Upper lobe of left lung (tissue), 6 donors: ENCODE results near the gene PADI4. TPM values are rescaled to one million over a fixed set of nuclear protein-coding genes. Genes with fewer than 3 reads are reported as not detected.
"Not testable (repeated sequence)": the region's sequence is repeated elsewhere in the genome, so short reads cannot be mapped to it uniquely, and the experiment has no call there.

Experiments used
- ATAC-seq, 2 donors: fragments of 200-7000 bp; cut with Tn5 transposase; one replicate each; pipeline ENCODE4 v1.9.1; 2022; ENCODE audit warnings: mild to moderate bottlenecking in 2 of 2, moderate library complexity in 2 of 2; ENCODE audit not compliant: low FRiP score in 2 of 2
- DNase-seq, 2 donors: peaks; one replicate each; pipeline ENCODE4 v3.0.0-alpha.2; 2019 to 2020
- H3K27ac ChIP-seq, 4 donors: fragments of 200-600 bp; sonication (generic); one replicate each; pipeline ENCODE4 v1.5.1; 2016 to 2019
- H3K27me3 ChIP-seq, 4 donors: fragments of 200-600 bp; sonication (generic); one replicate each; pipeline ENCODE4 v1.5.1; 2017 to 2019
- H3K36me3 ChIP-seq, 4 donors: fragments of 200-600 bp; sonication (generic); one replicate each; pipeline ENCODE4 v1.5.1; 2016 to 2019
- H3K4me1 ChIP-seq, 4 donors: fragments of 200-600 bp; sonication (generic); one replicate each; pipeline ENCODE4 v1.5.1; 2018 to 2019
- H3K4me3 ChIP-seq, 4 donors: fragments of 200-600 bp; sonication (generic); one replicate each; pipeline ENCODE4 v1.5.1; 2017 to 2019; ENCODE audit warnings: mild to moderate bottlenecking in 2 of 4, moderate library complexity in 1 of 4
- H3K9me3 ChIP-seq, 4 donors: fragments of 200-600 bp; sonication (generic); one replicate each; pipeline ENCODE4 v1.5.1; 2018 to 2019
- EP300 ChIP-seq, 4 donors: sonication (generic); formaldehyde crosslinking; IDR thresholded peaks; one replicate each; pipeline ENCODE4 v1.5.1; 2017; ENCODE audit warnings: antibody characterized with exemption in 4 of 4, control low read depth in 2 of 4
- POLR2A ChIP-seq, 4 donors: fragments of 450-650 bp; IDR thresholded peaks; one replicate each; pipeline ENCODE4 v1.5.1; 2016 to 2017; ENCODE audit warnings: antibody characterized with exemption in 4 of 4, mild to moderate bottlenecking in 2 of 4
- POLR2AphosphoS5 ChIP-seq, 2 donors: sonication (generic); formaldehyde crosslinking; IDR thresholded peaks; one replicate each; pipeline ENCODE4 v1.5.1; 2017; ENCODE audit warnings: antibody characterized with exemption in 2 of 2
- WGBS, 2 donors: methylation state at CpG; one replicate each; pipeline ENCODE4 v1.1.5; 2017 to 2018; 5-methylcytosine and 5-hydroxymethylcytosine counted together
- total RNA-seq, 6 donors: library from RNA; depleted of rRNA in 4 of 6; stranded (reverse); fragments of >200 nt in 4 of 6; gene quantifications; one replicate each; pipeline versions ENCODE4 v1.1.0 to v1.2.1, GENCODE V29; 2016 to 2021
- TF ChIP-seq, protein P1 (sequence below), 6 experiments: fragments of 450-650 bp in 4 of 6; fragments of 200-600 bp in 2 of 6; sonication (generic) in 2 of 6; IDR thresholded peaks; one replicate each; pipeline ENCODE4 v1.5.1; 2016 to 2019; ENCODE audit warnings: antibody characterized with exemption in 6 of 6
- donor health status: DM: no; HTN: no; CAD: no; lungs with moderate emphysema.
- donor health status: DM: no; HTN: yes; CAD: no; lungs with severe emphysema.

Gene PADI4
- total RNA-seq, 6 donors from 2014 or later: 2.7 to 32.3 (median 9.0) TPM

- DNase-seq (no peak), ATAC-seq (no peak)
- no peak overlapping the region for H3K27ac ChIP-seq
- no peak overlapping the region for H3K4me3 ChIP-seq
- H3K27me3 ChIP-seq: no peaks in the 10 kb centered on the region
- WGBS, 2 donors: 46 to 56% methylated on average over 6 of the region's 6 CpGs
- TF ChIP-seq POLR2AphosphoS5 (IDR thresholded peaks at IDR 0.05) (no peak), EP300 (IDR thresholded peaks at IDR 0.05) (no peak), POLR2A (IDR thresholded peaks at IDR 0.05) (no peak)
- TF ChIP-seq, protein P1, sequence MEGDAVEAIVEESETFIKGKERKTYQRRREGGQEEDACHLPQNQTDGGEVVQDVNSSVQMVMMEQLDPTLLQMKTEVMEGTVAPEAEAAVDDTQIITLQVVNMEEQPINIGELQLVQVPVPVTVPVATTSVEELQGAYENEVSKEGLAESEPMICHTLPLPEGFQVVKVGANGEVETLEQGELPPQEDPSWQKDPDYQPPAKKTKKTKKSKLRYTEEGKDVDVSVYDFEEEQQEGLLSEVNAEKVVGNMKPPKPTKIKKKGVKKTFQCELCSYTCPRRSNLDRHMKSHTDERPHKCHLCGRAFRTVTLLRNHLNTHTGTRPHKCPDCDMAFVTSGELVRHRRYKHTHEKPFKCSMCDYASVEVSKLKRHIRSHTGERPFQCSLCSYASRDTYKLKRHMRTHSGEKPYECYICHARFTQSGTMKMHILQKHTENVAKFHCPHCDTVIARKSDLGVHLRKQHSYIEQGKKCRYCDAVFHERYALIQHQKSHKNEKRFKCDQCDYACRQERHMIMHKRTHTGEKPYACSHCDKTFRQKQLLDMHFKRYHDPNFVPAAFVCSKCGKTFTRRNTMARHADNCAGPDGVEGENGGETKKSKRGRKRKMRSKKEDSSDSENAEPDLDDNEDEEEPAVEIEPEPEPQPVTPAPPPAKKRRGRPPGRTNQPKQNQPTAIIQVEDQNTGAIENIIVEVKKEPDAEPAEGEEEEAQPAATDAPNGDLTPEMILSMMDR (IDR thresholded peaks at IDR 0.05): no peak
- H3K4me1 ChIP-seq: no peaks in the 10 kb centered on the region
- H3K9me3 ChIP-seq: peaks cover 0 to 6% (median 1%) of the 10 kb centered on the region in 4 donors
- H3K36me3 ChIP-seq: no peaks in the 10 kb centered on the region
Observed at GRCh38 chr1:17318262-17318661, 10.3 kb downstream of the PADI4 start.

DNA sequence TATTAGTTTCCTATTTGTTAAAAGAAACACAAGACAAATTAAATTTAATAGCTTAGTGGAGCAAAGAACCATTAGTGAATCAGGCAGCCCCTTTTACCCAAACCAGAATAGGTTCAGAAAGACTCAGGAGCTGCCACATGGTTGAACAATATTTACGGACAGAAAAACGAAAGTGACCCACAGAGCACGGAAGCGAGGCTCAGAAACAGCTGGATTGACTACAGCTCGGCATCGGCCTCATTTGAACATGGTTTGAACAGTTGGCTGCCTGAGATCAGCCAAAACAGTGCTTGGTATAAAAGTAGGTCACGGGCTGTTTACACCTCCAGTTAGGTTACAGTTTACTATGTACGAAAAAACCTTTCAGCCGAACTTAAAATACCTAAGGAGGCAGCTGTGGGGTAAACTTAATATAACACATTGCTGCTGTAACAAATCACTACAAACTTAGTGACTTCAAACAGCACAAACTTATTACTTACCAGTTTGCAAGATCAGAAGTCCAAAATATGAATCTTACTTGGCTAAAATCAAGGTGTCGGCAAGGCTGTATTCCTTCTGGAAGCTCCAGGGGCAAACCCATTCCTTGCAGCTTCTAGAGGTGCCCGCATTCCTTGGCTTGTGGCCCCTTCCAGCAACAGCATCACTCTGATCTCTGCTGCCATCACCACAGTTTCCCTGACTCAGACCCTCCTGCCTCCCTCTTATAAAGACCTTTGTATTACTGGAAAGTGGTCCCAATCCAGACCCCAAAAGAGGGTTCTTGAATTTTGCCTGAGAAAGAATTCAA is 11.8 kb downstream of the PADI4 start:
- no peaks in the 10 kb centered on the region for H3K27me3 ChIP-seq
- peaks cover 0 to 6% (median 1%) of the 10 kb centered on the region in 4 donors for H3K9me3 ChIP-seq
- H3K27ac ChIP-seq: no peak overlapping the region
- DNase-seq (no peak), ATAC-seq (no peak)
- H3K4me3 ChIP-seq: no peak overlapping the region
- no peaks in the 10 kb centered on the region for H3K4me1 ChIP-seq
- TF ChIP-seq POLR2A (IDR thresholded peaks at IDR 0.05) (no peak), EP300 (IDR thresholded peaks at IDR 0.05) (no peak), POLR2AphosphoS5 (IDR thresholded peaks at IDR 0.05) (no peak)
- TF ChIP-seq, protein P1 (IDR thresholded peaks at IDR 0.05): no peak
- H3K36me3 ChIP-seq: no peaks in the 10 kb centered on the region
- 90% methylated on average over 11 of the region's 11 CpGs for WGBS, 2 donors

DNA sequence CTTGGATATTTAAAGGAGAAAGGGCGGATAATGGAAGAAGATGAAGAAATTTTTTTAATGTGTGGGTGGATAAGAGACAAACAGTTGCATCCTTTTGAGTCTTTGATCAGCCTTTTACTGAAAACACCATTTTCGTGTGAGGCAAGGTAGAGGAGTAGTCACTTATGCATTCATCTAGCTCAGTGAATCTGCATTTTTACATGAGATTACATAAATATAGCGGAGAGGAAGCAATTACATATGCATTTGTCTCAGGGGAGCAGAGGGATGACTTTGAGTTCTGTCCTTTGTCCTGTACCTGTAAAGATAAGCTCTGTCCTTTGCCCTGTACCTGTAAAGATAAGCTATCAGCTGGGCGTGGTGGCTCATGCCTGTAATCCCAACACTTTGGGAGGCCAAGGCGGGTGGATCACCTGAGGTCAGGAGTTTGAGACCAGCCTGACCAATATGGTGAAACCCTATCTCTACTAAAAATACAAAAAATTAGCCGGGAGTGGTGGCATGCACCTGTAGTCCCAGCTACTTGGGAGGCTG is 13.9 kb downstream of the PADI4 start:
- H3K4me3 ChIP-seq, H3K27ac ChIP-seq, H3K27me3 ChIP-seq, H3K4me1 ChIP-seq, ATAC-seq, H3K36me3 ChIP-seq, DNase-seq, H3K9me3 ChIP-seq: not testable (repeated sequence)
- WGBS, 2 donors: 80 to 83% methylated on average over 6 of the region's 6 CpGs

GRCh38 chr1:17328855-17329254 is 20.9 kb downstream of the PADI4 start:
- WGBS, 2 donors: 78 to 81% methylated on average over 5 of the region's 5 CpGs
- no peaks in the 10 kb centered on the region for H3K36me3 ChIP-seq
- H3K9me3 ChIP-seq: no peaks in the 10 kb centered on the region
- H3K27ac ChIP-seq: no peak overlapping the region
- no peak overlapping the region for H3K4me3 ChIP-seq
- TF ChIP-seq POLR2AphosphoS5 (IDR thresholded peaks at IDR 0.05) (no peak), EP300 (IDR thresholded peaks at IDR 0.05) (no peak), POLR2A (IDR thresholded peaks at IDR 0.05) (no peak)
- TF ChIP-seq, protein P1 (IDR thresholded peaks at IDR 0.05): no peak
- ATAC-seq (no peak), DNase-seq (no peak)
- no peaks in the 10 kb centered on the region for H3K4me1 ChIP-seq
- no peaks in the 10 kb centered on the region for H3K27me3 ChIP-seq

GRCh38 chr1:17329610-17330009 is 21.6 kb downstream of the PADI4 start:
- H3K4me3 ChIP-seq: no peak overlapping the region
- ATAC-seq (no peak), DNase-seq (no peak)
- no peak for TF ChIP-seq EP300 (IDR thresholded peaks at IDR 0.05)
- TF ChIP-seq, protein P1 (IDR thresholded peaks at IDR 0.05): no peak
- no peak for TF ChIP-seq POLR2A (IDR thresholded peaks at IDR 0.05)
- TF ChIP-seq POLR2AphosphoS5 (IDR thresholded peaks at IDR 0.05): no peak
- no peaks in the 10 kb centered on the region for H3K4me1 ChIP-seq
- H3K36me3 ChIP-seq: no peaks in the 10 kb centered on the region
- H3K9me3 ChIP-seq: no peaks in the 10 kb centered on the region
- no peak overlapping the region for H3K27ac ChIP-seq
- H3K27me3 ChIP-seq: no peaks in the 10 kb centered on the region
- 81 to 89% methylated on average over 4 of the region's 4 CpGs for WGBS, 2 donors
